Activated T-cell treated with anti-CD3 and anti-CD28 coated beads, Interleukin-2, amount 50 U/mL, for 24 hours (primary cell): ENCODE measurements around the gene SIPA1L3.
"Not testable (repeated sequence)": the region's sequence is repeated elsewhere in the genome, so short reads cannot be mapped to it uniquely, and the experiment has no call there.

ENCODE experiments used
- DNase-seq: peaks from one replicate; pipeline ENCODE4 v3.0.0-alpha.2; 2020
- H3K27ac Mint-ChIP-seq: 2 replicates; pipeline ENCODE4 v1.8.0; 2020; ENCODE audit warnings: mild to moderate bottlenecking, mixed read lengths
- H3K27me3 Mint-ChIP-seq: 2 replicates; pipeline ENCODE4 v1.8.0; 2020; ENCODE audit warnings: mixed read lengths
- H3K36me3 Mint-ChIP-seq: 2 replicates; pipeline ENCODE4 v1.8.0; 2020; ENCODE audit warnings: low read depth, mixed read lengths
- H3K4me1 Mint-ChIP-seq: 2 replicates; pipeline ENCODE4 v1.8.0; 2020; ENCODE audit warnings: low read depth, mixed read lengths
- H3K4me3 Mint-ChIP-seq: 2 replicates; pipeline ENCODE4 v1.8.0; 2020; ENCODE audit warnings: mild to moderate bottlenecking, moderate library complexity, mixed read lengths
- H3K9me3 Mint-ChIP-seq: 2 replicates; pipeline ENCODE4 v1.8.0; 2020; ENCODE audit warnings: mixed read lengths

The SIPA1L3 gene

DNA sequence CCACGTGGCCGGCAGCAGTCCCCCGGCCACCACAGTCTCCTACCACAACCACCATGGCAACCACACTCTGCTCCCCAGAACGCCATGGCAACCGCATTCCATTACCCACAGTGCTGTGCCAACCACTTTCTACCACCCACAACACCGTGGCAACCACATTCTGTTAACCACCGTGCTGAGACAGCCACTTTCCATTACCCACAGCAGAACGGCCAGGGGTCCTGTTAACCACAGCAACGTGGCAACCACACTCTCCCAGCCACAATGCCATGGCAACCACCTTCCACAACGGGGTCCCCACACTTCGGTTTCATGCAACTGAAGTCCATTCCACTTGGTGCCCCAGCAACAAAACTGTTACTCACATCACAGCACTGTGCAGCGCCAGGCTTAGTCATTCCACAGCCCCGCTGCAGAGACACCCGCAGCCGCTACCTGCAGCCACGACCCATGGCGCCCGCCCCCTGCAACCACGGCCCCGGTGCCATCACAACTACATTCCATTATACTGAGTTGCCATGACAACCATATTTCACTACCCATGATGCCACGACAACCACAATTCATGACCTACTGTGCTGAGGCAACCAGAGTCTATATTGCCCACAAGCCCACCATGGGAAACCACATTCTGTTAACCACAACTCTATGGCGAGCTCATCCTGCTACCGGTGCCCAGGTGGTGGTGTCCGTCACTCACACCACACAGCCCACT lies 307.1 kb downstream of the SIPA1L3 start:
- H3K36me3 Mint-ChIP-seq = no peaks in the 10 kb centered on the region
- peaks cover 26% of the 10 kb centered on the region for H3K4me1 Mint-ChIP-seq
- H3K4me3 Mint-ChIP-seq = peak overlapping the region; percentile 67
- DNase-seq = peak; percentile 76
- H3K27ac Mint-ChIP-seq = peak overlapping the region; percentile 96
- peaks cover 2% of the 10 kb centered on the region for H3K9me3 Mint-ChIP-seq
- H3K27me3 Mint-ChIP-seq = peaks cover 75% of the 10 kb centered on the region

DNA sequence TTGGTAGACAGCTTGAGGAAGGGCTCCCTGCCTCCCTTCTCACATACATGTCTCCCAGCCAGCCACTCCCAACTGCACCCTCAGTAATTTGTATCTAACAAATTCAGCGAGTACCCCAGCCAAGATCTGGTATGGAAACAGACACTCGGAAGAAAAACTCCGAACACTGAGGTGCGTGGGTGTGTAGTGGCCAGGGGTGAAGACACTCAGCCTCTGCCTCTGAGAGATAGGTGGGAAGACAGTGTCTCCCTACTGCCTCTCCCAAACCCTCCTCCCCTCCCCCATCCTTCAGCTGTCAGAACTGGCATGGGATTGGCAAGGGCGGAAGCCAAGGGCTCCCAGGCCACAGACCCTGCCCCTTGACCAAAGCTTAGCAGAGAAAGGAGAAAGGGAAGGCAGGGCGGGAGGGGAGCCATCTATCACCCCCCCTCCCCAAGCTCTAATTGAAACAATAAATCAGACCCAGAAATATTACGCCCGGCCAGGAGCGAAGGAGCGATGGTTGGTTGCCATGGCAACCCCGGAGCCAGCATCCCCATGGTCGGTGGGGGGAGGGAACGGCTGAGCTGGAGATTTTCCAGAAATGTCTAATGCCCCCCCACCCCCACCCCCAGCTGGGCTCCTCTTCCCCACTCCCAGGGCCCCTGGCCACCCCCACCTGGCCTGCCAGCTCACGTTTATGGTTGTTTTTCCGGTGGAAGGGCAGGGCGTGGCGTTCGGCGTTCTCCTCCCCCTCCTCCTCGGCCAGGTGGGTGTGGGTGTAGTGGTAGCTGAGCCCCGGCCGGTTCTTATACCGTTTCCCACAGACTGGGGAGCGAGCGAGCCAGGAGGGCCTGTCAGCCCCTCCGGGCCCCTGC lies 310.0 kb downstream of the SIPA1L3 start:
- DNase-seq = no peak
- peaks cover 15% of the 10 kb centered on the region for H3K4me1 Mint-ChIP-seq
- peaks cover 79% of the 10 kb centered on the region for H3K27me3 Mint-ChIP-seq
- no peaks in the 10 kb centered on the region for H3K36me3 Mint-ChIP-seq
- H3K4me3 Mint-ChIP-seq = no peak overlapping the region
- no peak overlapping the region for H3K27ac Mint-ChIP-seq
- H3K9me3 Mint-ChIP-seq = peaks cover 2% of the 10 kb centered on the region

DNA sequence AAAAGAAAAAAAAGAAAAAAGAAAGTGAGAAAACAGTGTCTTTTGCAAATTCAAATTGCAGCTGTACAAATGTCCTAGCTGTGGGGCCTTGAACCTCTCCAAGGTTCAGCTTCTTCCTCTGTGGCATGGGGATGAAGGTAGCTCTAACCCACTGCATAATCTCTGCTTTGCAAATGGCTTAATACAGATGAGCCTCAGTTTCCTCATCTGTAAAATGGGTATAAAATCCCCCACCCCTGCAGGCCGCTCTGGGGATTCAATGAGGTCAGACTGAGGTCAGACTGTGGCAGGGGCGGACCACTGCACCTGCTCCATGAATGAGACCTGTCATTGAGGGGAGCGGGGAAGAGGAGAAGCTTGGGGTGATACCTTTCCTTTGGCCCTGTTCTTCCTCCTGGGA lies 311.2 kb downstream of the SIPA1L3 start:
- no peak for DNase-seq
- H3K9me3 Mint-ChIP-seq = peaks cover 2% of the 10 kb centered on the region
- H3K27me3 Mint-ChIP-seq = peaks cover 77% of the 10 kb centered on the region
- H3K4me1 Mint-ChIP-seq = peaks cover 18% of the 10 kb centered on the region
- no peak overlapping the region for H3K27ac Mint-ChIP-seq
- no peak overlapping the region for H3K4me3 Mint-ChIP-seq
- no peaks in the 10 kb centered on the region for H3K36me3 Mint-ChIP-seq

DNA sequence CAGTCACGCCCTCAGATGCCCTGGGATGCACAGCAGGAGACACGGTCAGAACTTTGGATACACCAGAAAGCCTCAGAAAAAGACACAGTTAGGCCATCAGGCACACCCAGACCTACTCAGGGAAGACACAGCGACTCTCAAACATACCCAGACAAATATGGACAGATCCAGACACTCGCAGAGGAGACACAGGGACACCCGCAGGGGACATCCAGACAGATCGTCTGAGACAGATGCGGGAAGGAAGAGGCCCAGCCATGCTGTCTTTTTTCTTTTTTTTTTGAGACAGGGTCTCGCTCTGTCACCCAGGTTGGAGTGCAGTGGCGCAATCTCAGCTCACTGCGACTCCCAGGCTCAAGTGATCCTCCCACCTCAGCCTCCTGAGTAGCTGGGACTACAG lies 312.2 kb downstream of the SIPA1L3 start:
- H3K4me1 Mint-ChIP-seq = peaks cover 17% of the 10 kb centered on the region
- DNase-seq = no peak
- H3K9me3 Mint-ChIP-seq = no peaks in the 10 kb centered on the region
- no peak overlapping the region for H3K27ac Mint-ChIP-seq
- H3K36me3 Mint-ChIP-seq = no peaks in the 10 kb centered on the region
- no peak overlapping the region for H3K4me3 Mint-ChIP-seq
- H3K27me3 Mint-ChIP-seq = peaks cover 76% of the 10 kb centered on the region

DNA sequence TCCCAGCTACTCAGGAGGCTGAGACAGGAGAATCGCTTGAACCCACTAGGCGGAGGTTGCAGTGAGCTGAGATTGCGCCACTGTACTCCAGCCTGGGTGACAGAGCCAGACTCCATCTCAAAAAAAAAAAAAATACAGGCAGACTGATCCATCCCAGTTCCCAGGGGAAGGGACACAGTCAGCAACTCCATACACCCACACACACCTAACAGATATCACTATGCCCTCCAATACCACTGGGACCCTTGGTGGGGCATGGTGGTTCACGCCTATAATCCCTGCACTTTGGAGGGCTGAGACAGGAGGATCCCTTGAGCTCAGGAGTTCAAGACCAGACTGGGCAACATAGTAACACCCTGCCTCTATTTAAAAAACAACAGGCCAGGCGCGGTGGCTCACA lies 314.4 kb downstream of the SIPA1L3 start:
- no peak for DNase-seq
- peaks cover 81% of the 10 kb centered on the region for H3K27me3 Mint-ChIP-seq
- H3K27ac Mint-ChIP-seq = no peak overlapping the region
- no peaks in the 10 kb centered on the region for H3K9me3 Mint-ChIP-seq
- no peak overlapping the region for H3K4me3 Mint-ChIP-seq
- H3K36me3 Mint-ChIP-seq = no peaks in the 10 kb centered on the region
- peaks cover 17% of the 10 kb centered on the region for H3K4me1 Mint-ChIP-seq

DNA sequence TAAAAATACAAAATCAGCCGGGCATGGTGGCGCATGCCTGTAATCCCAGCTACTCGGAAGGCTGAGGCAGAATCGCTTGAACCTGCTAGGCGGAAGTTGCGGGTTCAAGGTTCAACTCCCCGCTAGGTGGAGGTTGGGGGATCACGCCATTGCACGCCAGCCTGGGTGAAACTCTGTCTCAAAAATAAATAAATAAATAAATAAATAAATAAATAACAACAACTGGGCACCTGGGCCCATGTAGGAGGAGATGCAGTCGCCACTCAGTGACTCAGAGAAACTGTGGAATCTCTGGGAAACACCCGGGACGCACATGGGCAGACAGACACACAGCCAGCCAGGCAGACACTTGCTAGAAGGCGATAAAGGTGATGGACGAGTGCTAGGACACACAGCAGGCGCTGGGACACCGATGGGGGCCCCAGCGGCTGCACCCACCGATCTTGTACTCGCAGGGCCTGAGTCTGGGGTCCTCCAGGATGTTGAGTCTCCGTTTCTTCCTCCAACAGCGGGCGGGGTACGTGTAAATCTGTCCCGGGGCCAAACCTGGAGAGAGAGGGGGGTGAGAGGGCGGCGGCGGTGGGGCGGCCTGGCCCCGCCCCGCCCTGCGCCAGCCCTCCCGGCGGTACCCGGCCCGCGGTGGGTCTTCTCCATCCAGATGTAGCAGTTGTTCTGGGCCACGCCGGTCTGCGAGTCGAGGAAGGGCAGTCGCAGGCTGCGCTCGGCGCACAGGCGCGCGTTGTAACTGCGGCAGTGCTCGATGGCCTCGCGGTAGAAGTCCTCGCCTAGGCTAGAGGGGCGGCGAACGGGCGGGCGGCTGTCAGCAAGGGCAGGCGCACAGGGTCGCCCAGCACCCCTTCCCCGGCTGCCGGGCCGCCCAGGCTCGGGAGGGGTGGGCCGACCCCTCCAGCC lies 315.2 kb downstream of the SIPA1L3 start:
- Mint-ChIP-seq H3K4me1 (peaks cover 17% of the 10 kb centered on the region), H3K27me3 (peaks cover 82% of the 10 kb centered on the region), H3K4me3 (no peak overlapping the region), H3K36me3 (no peaks in the 10 kb centered on the region), H3K9me3 (no peaks in the 10 kb centered on the region), H3K27ac (no peak overlapping the region)
- DNase-seq = no peak

DNA sequence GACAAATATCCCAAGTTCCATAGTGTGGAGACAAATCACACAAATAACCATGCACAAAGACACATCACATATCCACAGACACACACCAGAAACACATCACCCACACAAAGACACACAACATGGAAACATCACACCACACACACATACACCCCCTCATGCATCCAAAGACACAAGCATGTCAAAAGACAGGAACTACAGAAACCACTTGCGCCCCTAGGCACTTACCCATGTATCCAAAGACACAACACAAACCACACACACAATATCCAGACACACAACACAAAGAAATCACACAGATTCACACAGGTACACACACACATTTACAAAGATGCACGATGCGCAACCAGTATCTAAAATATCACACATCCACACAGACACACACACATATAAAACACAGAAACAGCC lies 316.1 kb downstream of the SIPA1L3 start:
- Mint-ChIP-seq H3K9me3 (no peaks in the 10 kb centered on the region), H3K4me3 (peak overlapping the region; percentile 70), H3K27ac (no peak overlapping the region), H3K27me3 (peaks cover 87% of the 10 kb centered on the region), H3K36me3 (no peaks in the 10 kb centered on the region), H3K4me1 (peaks cover 23% of the 10 kb centered on the region)
- no peak for DNase-seq

DNA sequence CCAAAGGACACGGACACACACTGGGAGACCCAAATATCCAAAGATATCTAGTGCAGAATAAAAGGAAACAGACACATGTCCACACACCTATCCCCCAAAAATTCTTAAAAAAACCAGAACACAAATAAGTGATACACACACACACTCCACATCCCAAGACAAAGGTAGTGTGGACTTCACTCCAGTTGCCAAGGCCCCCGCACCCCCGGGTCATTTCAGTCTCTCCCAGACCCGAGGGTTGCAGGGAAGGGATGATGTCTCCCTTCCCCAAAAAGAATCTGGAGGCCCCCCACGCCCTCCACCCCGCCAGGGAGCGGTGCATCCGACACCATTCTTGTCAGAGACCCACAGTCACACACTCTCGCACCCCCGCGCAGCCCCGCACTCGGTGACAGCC lies 316.6 kb downstream of the SIPA1L3 start:
- Mint-ChIP-seq H3K27me3 (peaks cover 85% of the 10 kb centered on the region), H3K4me3 (peak overlapping the region; percentile 70), H3K4me1 (peaks cover 25% of the 10 kb centered on the region), H3K9me3 (no peaks in the 10 kb centered on the region), H3K27ac (no peak overlapping the region), H3K36me3 (no peaks in the 10 kb centered on the region)
- DNase-seq = no peak

DNA sequence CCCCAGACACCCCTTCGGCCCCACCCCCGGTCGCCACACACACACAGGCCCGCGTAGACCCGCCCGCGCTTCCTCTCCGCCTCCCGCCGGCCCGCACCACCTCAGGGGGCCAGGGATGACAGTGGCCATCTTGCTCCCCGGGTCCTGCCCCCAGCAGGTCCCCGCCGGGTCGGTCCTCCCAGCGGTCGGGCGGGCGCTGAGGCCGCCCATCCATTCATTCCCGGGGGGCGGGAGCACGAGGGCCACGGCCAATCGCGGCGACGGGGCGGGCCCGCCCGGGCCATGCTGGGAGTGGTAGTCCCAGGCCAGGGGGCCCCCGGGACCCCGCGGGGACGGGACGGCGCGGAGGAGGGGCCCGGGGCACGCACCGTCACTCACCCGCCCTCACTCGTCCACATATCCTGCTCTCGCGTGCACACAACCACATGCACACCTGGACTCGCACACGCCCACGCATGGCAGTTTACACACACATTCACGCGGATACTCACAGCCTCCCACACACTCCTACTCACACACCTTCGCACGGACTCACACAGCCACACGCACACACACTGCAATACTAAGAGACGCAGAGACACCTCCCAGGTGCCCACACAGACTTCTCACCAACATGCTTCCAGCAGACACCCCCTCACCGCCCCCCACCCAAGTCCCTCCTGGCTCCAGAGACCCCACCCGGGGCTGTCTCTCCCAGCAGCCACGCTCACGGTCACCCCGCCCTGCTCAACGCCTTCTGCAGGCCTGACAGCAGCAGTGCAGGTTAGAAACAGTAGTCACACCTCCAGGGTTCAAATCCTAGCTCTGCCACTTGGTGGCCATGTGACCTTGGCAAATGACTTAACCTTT lies 317.2 kb downstream of the SIPA1L3 start, which contains the start of gene DPF1:
TSS of gene DPF1 (minus strand) at position 209 of the 849 bp plus-strand sequence. CDS start at position 129, 80 bp downstream.
- Mint-ChIP-seq H3K9me3 (no peaks in the 10 kb centered on the region), H3K4me3 (peak within 1 kb of the TSS; percentile 75), H3K4me1 (peaks cover 28% of the 10 kb centered on the region), H3K36me3 (no peaks in the 10 kb centered on the region), H3K27me3 (peaks cover 83% of the 10 kb centered on the region), H3K27ac (no peak within 1 kb of the TSS)
- DNase-seq = peak; percentile 74

DNA sequence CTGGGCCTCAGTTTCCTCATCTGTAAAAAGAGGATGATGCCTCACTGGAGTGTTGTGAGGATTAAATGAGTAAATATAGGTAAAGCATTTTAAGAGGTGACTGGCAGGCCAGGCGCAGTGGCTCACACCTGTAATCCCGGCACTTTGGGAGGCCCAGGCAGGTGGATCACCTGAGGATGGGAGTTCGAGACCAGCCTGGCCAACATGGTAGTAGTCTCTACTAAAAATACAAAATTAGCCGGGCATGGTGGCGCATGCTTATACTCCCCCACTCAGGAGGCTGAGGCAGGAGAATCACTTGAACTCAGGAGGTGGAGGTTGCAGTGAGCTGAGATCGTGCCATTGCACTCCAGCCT lies 317.8 kb downstream of the SIPA1L3 start:
- Mint-ChIP-seq H3K27me3 (peaks cover 80% of the 10 kb centered on the region), H3K4me3 (peak overlapping the region; percentile 75), H3K4me1 (peaks cover 28% of the 10 kb centered on the region)
- not testable (repeated sequence) for DNase-seq, H3K27ac Mint-ChIP-seq, H3K36me3 Mint-ChIP-seq, H3K9me3 Mint-ChIP-seq

DNA sequence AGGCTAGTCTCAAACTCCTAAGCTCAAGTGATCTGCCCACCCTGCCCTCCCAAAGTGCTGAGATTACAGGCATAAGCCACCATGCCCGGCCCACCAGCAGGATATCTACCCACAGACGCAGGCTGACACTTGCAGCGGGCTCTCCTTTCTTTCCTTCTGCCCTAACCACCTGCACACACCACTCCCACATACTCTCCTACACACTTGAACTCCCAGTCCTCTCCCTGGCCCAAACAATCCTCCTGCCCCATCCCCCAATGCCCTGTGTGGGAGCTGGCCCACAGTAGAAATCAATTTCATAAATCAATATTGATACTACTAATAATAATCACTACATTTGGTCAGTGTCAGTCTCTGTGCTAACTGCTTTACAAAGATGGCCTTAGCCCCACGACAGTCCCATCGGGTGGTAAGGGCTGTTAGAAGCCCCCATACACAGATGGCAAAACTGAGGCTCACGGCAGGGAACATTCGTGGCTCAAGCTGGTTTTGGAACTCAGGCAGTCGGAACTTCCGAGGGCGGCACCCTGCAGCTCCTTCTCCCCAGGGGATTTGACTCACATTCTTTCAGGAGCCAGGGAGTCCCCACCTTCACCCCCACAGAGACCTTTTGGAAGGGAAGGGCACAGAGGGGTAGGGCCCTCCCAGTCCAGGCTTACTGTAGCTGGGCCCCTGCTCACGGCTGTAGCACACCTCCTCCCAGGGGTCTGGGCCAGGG lies 320.4 kb downstream of the SIPA1L3 start:
- Mint-ChIP-seq H3K4me1 (peaks cover 28% of the 10 kb centered on the region), H3K9me3 (no peaks in the 10 kb centered on the region), H3K27ac (no peak overlapping the region), H3K36me3 (no peaks in the 10 kb centered on the region), H3K4me3 (peak overlapping the region; percentile 25), H3K27me3 (peaks cover 80% of the 10 kb centered on the region)
- no peak for DNase-seq

DNA sequence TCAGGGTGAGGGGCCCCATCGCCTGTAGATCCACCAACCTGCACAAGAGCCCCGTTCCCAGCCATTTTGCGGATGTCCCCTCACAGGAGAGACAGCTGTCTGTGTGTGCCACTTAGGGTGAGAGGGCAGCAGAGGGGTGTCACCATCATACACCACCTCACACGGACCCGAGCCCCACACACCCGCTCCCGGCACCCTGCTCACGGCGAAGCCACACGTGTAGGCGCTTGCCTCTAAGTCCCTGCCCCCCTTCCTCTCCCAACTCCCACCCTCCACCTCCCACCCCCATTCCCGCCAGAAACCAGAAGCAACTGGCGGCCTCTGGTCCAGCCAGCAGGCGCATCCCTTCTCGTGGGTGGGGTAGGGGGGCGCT lies 321.0 kb downstream of the SIPA1L3 start:
- peaks cover 26% of the 10 kb centered on the region for H3K4me1 Mint-ChIP-seq
- H3K9me3 Mint-ChIP-seq = no peaks in the 10 kb centered on the region
- H3K27me3 Mint-ChIP-seq = peaks cover 79% of the 10 kb centered on the region
- H3K4me3 Mint-ChIP-seq = peak overlapping the region; percentile 25
- H3K36me3 Mint-ChIP-seq = no peaks in the 10 kb centered on the region
- H3K27ac Mint-ChIP-seq = no peak overlapping the region
- no peak for DNase-seq
